HCT116 (cell line): ENCODE results near the gene NDUFS6. TPM values are rescaled to one million over a fixed set of nuclear protein-coding genes. Genes with fewer than 3 reads are reported as not detected.

Experiments used
- ATAC-seq: fragments of 200-7000 bp; cut with Tn5 transposase; 2 replicates; pipeline ENCODE4 v1.9.1; 2020; ENCODE audit warnings: mild to moderate bottlenecking, moderate library complexity
- BruUV-seq: library from RNA; stranded (reverse); fragments of 400-500 nt; replicated peaks from 2 replicates; lab custom pipeline; 2021; lab: Mats Ljungman, UMichigan
- CTCF ChIA-PET: fragments of 300-600 bp; sonication (Branson Sonifier 250); formaldehyde crosslinking; loops from one replicate; lab custom pipeline; 2021; ENCODE audit warnings: antibody characterized with exemption; lab: Charles Lee
- POLR2A ChIA-PET: fragments of 300-600, 350-600 bp; sonication (Branson Sonifier 250); formaldehyde crosslinking; loops from one replicate; lab custom pipeline; 2021; ENCODE audit warnings: antibody characterized with exemption; lab: Charles Lee
- RAD21 ChIA-PET, 2 experiments: fragments of 300-600 bp; sonication (Branson Sonifier 250); formaldehyde crosslinking; loops; one replicate each; lab custom pipeline; 2023; ENCODE audit warnings: low total read pairs in 2 of 2; ENCODE audit not compliant: uncharacterized antibody in 2 of 2, unreplicated experiment in 2 of 2, low non-redundant PET in 1 of 2; lab: Charles Lee
- DNase-seq: peaks from one replicate; pipeline ENCODE4 v3.0.0-alpha.2; 2010; ENCODE audit warnings: low read depth, low spot score
- H2AFZ ChIP-seq: fragments of 200-600 bp; shearing (Covaris generic), sonication (generic); 2 replicates; pipeline ENCODE4 v1.6.1; 2017; ENCODE audit warnings: low read depth, mixed run types, mixed read lengths, antibody characterized with exemption, low read length; ENCODE audit not compliant: poor library complexity, severe bottlenecking
- H3K27ac ChIP-seq: 2 replicates; pipeline ENCODE4 v1.5.1; 2012; ENCODE audit warnings: low read depth, low read length
- H3K27me3 ChIP-seq: fragments of 200-600 bp; sonication (generic); 2 replicates; pipeline ENCODE4 v1.6.1; 2016; ENCODE audit warnings: mixed run types, low read length, mixed read lengths; ENCODE audit not compliant: insufficient read depth
- H3K36me3 ChIP-seq, 2 experiments: fragments of 200-500 bp in 1 of 2; fragments of 200-600 bp in 1 of 2; sonication (Bioruptor generic) in 1 of 2; sonication (generic) in 1 of 2; 2 replicates each; pipeline versions ENCODE4 v1.5.1 to v1.6.1; 2014 to 2016; ENCODE audit warnings: low read length in 2 of 2, inconsistent platforms in 1 of 2, mixed read lengths in 1 of 2, mixed run types in 1 of 2; ENCODE audit not compliant: insufficient read depth in 2 of 2, control insufficient read depth in 1 of 2
- H3K4me1 ChIP-seq, 2 experiments: fragments of 200-600 bp in 1 of 2; sonication (generic) in 1 of 2; 2 replicates each; pipeline versions ENCODE4 v1.5.1 to v1.6.1; 2012 to 2017; ENCODE audit warnings: low read length in 2 of 2, inconsistent platforms in 1 of 2, mild to moderate bottlenecking in 1 of 2, mixed read lengths in 1 of 2, mixed run types in 1 of 2, moderate library complexity in 1 of 2; ENCODE audit not compliant: insufficient read depth in 2 of 2, control insufficient read depth in 1 of 2
- H3K4me2 ChIP-seq: fragments of 200-600 bp; sonication (generic); 2 replicates; pipeline ENCODE4 v1.6.1; 2017; ENCODE audit warnings: mixed run types, low read length, mixed read lengths
- H3K4me3 ChIP-seq, 2 experiments: fragments of 200-600 bp in 1 of 2; sonication (generic) in 1 of 2; replicated peaks in 1 of 2; 2 replicates each; pipeline ENCODE4 v1.5.1; 2011 to 2016; ENCODE audit warnings: low read length in 2 of 2, control low read depth in 1 of 2, low read depth in 1 of 2, mild to moderate bottlenecking in 1 of 2, mixed read lengths in 1 of 2, mixed run types in 1 of 2
- H3K79me2 ChIP-seq: fragments of 200-600 bp; sonication (generic); 2 replicates; pipeline ENCODE4 v1.6.1; 2017; ENCODE audit warnings: mild to moderate bottlenecking, mixed run types, low read length, moderate library complexity, mixed read lengths; ENCODE audit not compliant: insufficient read depth
- H3K9ac ChIP-seq: fragments of 200-600 bp; sonication (generic); 2 replicates; pipeline ENCODE4 v1.6.1; 2016; ENCODE audit warnings: low read length, mixed read lengths
- H3K9me2 ChIP-seq: fragments of 200-600 bp; sonication (generic), shearing (Covaris generic); 2 replicates; pipeline ENCODE4 v1.6.1; 2017; ENCODE audit warnings: mixed run types, mild to moderate bottlenecking, moderate library complexity; ENCODE audit not compliant: insufficient read depth
- H3K9me3 ChIP-seq, 2 experiments: fragments of 200-500 bp in 1 of 2; fragments of 200-600 bp in 1 of 2; sonication (Bioruptor generic) in 1 of 2; sonication (generic) in 1 of 2; 2 replicates each; pipeline ENCODE4 v1.6.1; 2014 to 2017; ENCODE audit warnings: low read length in 2 of 2, mixed read lengths in 2 of 2, inconsistent platforms in 1 of 2, low read depth in 1 of 2, mild to moderate bottlenecking in 1 of 2, mixed run types in 1 of 2, moderate library complexity in 1 of 2; ENCODE audit not compliant: control insufficient read depth in 1 of 2, insufficient read depth in 1 of 2
- H4K20me1 ChIP-seq: fragments of 200-600 bp; sonication (generic), shearing (Covaris generic); 2 replicates; pipeline ENCODE4 v1.6.1; 2017; ENCODE audit warnings: mixed run types, mild to moderate bottlenecking, moderate library complexity; ENCODE audit not compliant: insufficient read depth
- ATF3 ChIP-seq: IDR thresholded peaks from 2 replicates; pipeline ENCODE4 v1.6.1; 2012
- CBX3 ChIP-seq: IDR thresholded peaks from 2 replicates; pipeline ENCODE4 v1.6.1; 2012; ENCODE audit warnings: low read depth
- CEBPB ChIP-seq: IDR thresholded peaks from 2 replicates; pipeline ENCODE4 v1.6.1; 2012; ENCODE audit warnings: low read depth
- CTCF ChIP-seq, 3 experiments: fragments of 200-600 bp in 1 of 3; sonication (generic) in 1 of 3; IDR thresholded peaks in 2 of 3; conservative IDR thresholded peaks in 1 of 3; 2 replicates each; pipeline ENCODE4 v1.5.1; 2012 to 2017; ENCODE audit warnings: low read depth in 2 of 3, low read length in 2 of 3, antibody characterized with exemption in 1 of 3, borderline replicate concordance in 1 of 3, control low read depth in 1 of 3, mild to moderate bottlenecking in 1 of 3, mixed read lengths in 1 of 3, mixed run types in 1 of 3, moderate library complexity in 1 of 3; ENCODE audit not compliant: insufficient read depth in 1 of 3
- EZH2phosphoT487 ChIP-seq: fragments of 200-600 bp; IDR thresholded peaks from 2 replicates; pipeline ENCODE4 v1.6.1; 2018; ENCODE audit warnings: antibody characterized with exemption, borderline replicate concordance
- JUND ChIP-seq: IDR thresholded peaks from 2 replicates; pipeline ENCODE4 v1.6.1; 2012
- MAX ChIP-seq: IDR thresholded peaks from 2 replicates; pipeline ENCODE4 v1.6.1; 2012
- POLR2A ChIP-seq: IDR thresholded peaks from 2 replicates; pipeline ENCODE4 v1.7.0; 2011; ENCODE audit warnings: borderline replicate concordance; ENCODE audit not compliant: insufficient read depth, insufficient read length; ENCODE audit errors: extremely low read depth
- REST ChIP-seq: IDR thresholded peaks from 2 replicates; pipeline ENCODE4 v1.6.1; 2012; ENCODE audit warnings: low read depth
- SIN3A ChIP-seq: IDR thresholded peaks from 2 replicates; pipeline ENCODE4 v1.6.1; 2012; ENCODE audit warnings: low read depth
- SP1 ChIP-seq: IDR thresholded peaks from 2 replicates; pipeline ENCODE4 v1.6.1; 2012; ENCODE audit warnings: low read depth
- TCF7L2 ChIP-seq: IDR thresholded peaks from 2 replicates; pipeline ENCODE4 v1.7.0; 2011; ENCODE audit warnings: borderline replicate concordance, inconsistent platforms; ENCODE audit not compliant: insufficient read depth, insufficient read length; ENCODE audit errors: extremely low read depth
- YY1 ChIP-seq: IDR thresholded peaks from 2 replicates; pipeline ENCODE4 v1.6.1; 2011; ENCODE audit warnings: low read length, low read depth, moderate library complexity, mild to moderate bottlenecking; ENCODE audit not compliant: insufficient replicate concordance; ENCODE audit errors: extremely low read depth
- ZFX ChIP-seq: fragments of 450-650 bp; IDR thresholded peaks from 2 replicates; pipeline ENCODE4 v1.6.1; 2017
- ZNF274 ChIP-seq: fragments of 200-500 bp; sonication (Bioruptor generic); IDR thresholded peaks from 2 replicates; pipeline ENCODE4 v1.6.1; 2014; ENCODE audit warnings: mild to moderate bottlenecking, low read depth, low read length, inconsistent platforms
- intact Hi-C: fragments of 100-400 bp; cut with micrococcal nuclease; formaldehyde crosslinking; loops from 2 replicates; pipeline ENCODE4 v1.10.0; 2022
- total RNA-seq: library from RNA; stranded (reverse); gene quantifications from one replicate; pipeline ENCODE4 v1.2.1, GENCODE V29; 2021; ENCODE audit not compliant: unreplicated experiment

NDUFS6 gene
- total RNA-seq, 1 experiment from 2014 or later = 43.8 TPM

GRCh38 chr5:1855075-1855474 lies 53.9 kb downstream of the NDUFS6 start:
- Histone ChIP-seq H3K36me3 (no peaks in the 10 kb centered on the region), H4K20me1 (no peaks in the 10 kb centered on the region), H3K27ac (no peak overlapping the region), H3K4me1 (no peaks in the 10 kb centered on the region), H3K9me2 (no peaks in the 10 kb centered on the region), H2AFZ (no peak overlapping the region), H3K79me2 (no peaks in the 10 kb centered on the region), H3K9ac (no peak overlapping the region), H3K4me3 (no peak overlapping the region), H3K4me2 (no peak overlapping the region), H3K27me3 (no peaks in the 10 kb centered on the region), H3K9me3 (no peaks in the 10 kb centered on the region)
- BruUV-seq = no TSS peak
- intact Hi-C loops = no loop called here
- CTCF ChIA-PET = no interaction called here
- DNase-seq = no peak
- TF ChIP-seq MAX = no peak
- ATAC-seq = no peak
- RAD21 ChIA-PET = no interaction called here
- POLR2A ChIA-PET = no interaction called here

GRCh38 chr5:1855596-1855995 lies 54.4 kb downstream of the NDUFS6 start:
- H3K79me2 ChIP-seq = no peaks in the 10 kb centered on the region
- TF ChIP-seq EZH2phosphoT487 = no peak
- no peak for TF ChIP-seq ZNF274
- no peak for TF ChIP-seq ZFX
- TF ChIP-seq SIN3A = no peak
- no peak for TF ChIP-seq REST
- no peak for TF ChIP-seq CEBPB
- TF ChIP-seq YY1 = no peak
- TF ChIP-seq MAX = no peak
- TF ChIP-seq CTCF (IDR thresholded peaks at IDR 0.05 in 2 of 3, conservative IDR thresholded peaks at IDR 0.05 in 1 of 3; ENCODE audit: borderline replicate concordance in 1 of 3, insufficient read depth in 1 of 3, low read depth in 2 of 3, low read length in 2 of 3) = no peak
- TF ChIP-seq POLR2A = no peak
- no peak for TF ChIP-seq TCF7L2
- no peak for TF ChIP-seq SP1
- TF ChIP-seq JUND = no peak
- no peak for TF ChIP-seq CBX3
- no peak for TF ChIP-seq ATF3
- CTCF ChIA-PET = no interaction called here
- no peak overlapping the region for H3K4me2 ChIP-seq
- ATAC-seq = no peak
- DNase-seq = no peak
- no peaks in the 10 kb centered on the region for H3K4me1 ChIP-seq
- no peaks in the 10 kb centered on the region for H3K9me2 ChIP-seq
- no peak overlapping the region for H3K4me3 ChIP-seq
- H4K20me1 ChIP-seq = no peaks in the 10 kb centered on the region
- H3K9ac ChIP-seq = no peak overlapping the region
- no peaks in the 10 kb centered on the region for H3K9me3 ChIP-seq
- no peaks in the 10 kb centered on the region for H3K36me3 ChIP-seq
- H3K27me3 ChIP-seq = no peaks in the 10 kb centered on the region
- no peak overlapping the region for H2AFZ ChIP-seq
- POLR2A ChIA-PET = no interaction called here
- RAD21 ChIA-PET = no interaction called here
- no TSS peak for BruUV-seq
- intact Hi-C loops = no loop called here
- H3K27ac ChIP-seq = no peak overlapping the region
